ENCODE data around the gene CLSTN2. TPM values are rescaled to one million over a fixed set of nuclear protein-coding genes. Genes with fewer than 3 reads are reported as not detected.

CLSTN2 gene
- total RNA-seq, 1 donor from 2014 or later: not detected

DNA sequence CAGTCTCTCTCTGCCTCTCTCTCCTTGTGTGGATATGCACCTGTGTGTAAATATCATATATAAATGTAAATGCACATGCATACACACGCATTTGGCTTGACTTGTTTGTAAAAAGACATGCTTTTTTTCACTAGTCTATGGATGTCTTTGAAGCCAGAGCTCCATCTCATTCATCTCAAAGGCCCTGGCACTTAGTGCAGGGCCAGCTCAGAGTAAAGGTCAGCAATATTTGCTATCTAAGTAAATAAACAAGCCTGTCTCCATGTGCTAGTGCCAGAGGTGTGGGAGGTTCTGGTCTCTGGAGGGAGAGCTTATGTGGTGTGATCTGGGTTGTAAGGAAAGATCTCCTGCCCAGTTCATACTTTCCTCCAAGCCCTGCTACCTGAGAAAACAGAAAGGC, 5.6 kb downstream of the CLSTN2 start:
- TF ChIP-seq, protein P1, sequence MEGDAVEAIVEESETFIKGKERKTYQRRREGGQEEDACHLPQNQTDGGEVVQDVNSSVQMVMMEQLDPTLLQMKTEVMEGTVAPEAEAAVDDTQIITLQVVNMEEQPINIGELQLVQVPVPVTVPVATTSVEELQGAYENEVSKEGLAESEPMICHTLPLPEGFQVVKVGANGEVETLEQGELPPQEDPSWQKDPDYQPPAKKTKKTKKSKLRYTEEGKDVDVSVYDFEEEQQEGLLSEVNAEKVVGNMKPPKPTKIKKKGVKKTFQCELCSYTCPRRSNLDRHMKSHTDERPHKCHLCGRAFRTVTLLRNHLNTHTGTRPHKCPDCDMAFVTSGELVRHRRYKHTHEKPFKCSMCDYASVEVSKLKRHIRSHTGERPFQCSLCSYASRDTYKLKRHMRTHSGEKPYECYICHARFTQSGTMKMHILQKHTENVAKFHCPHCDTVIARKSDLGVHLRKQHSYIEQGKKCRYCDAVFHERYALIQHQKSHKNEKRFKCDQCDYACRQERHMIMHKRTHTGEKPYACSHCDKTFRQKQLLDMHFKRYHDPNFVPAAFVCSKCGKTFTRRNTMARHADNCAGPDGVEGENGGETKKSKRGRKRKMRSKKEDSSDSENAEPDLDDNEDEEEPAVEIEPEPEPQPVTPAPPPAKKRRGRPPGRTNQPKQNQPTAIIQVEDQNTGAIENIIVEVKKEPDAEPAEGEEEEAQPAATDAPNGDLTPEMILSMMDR (IDR thresholded peaks at IDR 0.05): no peak
- H3K9me3 Mint-ChIP-seq: no peaks in the 10 kb centered on the region
- H3K36me3 Mint-ChIP-seq (ENCODE audit: low read depth): no peaks in the 10 kb centered on the region
- ChIA-PET POLR2A (no interaction called here), CTCF (interaction anchor here (0.9 kb wide), 1 partner anchor 8 kb away, joined by 3 read pairs; no protein-coding TSS in a partner anchor)
- peaks cover 9% of the 10 kb centered on the region for H3K4me1 Mint-ChIP-seq
- intact Hi-C loops (cut with micrococcal nuclease): no loop called here
- DNase-seq (no peak), ATAC-seq (ENCODE audit: low read depth) (no peak)
- no peak overlapping the region for H3K27ac Mint-ChIP-seq
- peaks cover 21% of the 10 kb centered on the region for H3K27me3 Mint-ChIP-seq
- H3K4me3 Mint-ChIP-seq: no peak overlapping the region

DNA sequence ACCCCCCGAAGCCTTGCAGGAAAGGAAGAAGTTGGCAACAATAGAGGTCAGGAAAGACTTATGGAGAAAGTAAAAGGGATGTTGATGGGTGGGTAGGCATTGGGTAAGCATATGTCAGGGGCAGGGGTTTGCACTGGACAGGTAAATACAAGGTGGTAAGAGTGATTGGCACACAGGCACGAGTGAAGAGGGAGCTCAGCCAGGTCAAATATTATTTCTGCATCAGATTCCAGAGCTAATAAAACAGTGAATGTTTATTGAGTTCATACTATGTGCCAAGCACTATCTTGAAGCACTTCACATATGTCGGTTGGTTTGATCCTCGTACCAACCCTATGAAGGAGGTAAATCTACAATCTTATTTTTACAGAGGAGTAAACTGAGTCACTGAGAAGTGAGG, 6.6 kb downstream of the CLSTN2 start:
- Mint-ChIP-seq H3K4me1 (no peaks in the 10 kb centered on the region), H3K27me3 (peaks cover 12% of the 10 kb centered on the region), H3K27ac (no peak overlapping the region), H3K4me3 (no peak overlapping the region), H3K36me3 (ENCODE audit: low read depth) (no peaks in the 10 kb centered on the region), H3K9me3 (no peaks in the 10 kb centered on the region)
- ChIA-PET POLR2A (no interaction called here), CTCF (no interaction called here)
- intact Hi-C loops (cut with micrococcal nuclease): no loop called here
- DNase-seq (no peak), ATAC-seq (ENCODE audit: low read depth) (no peak)
- TF ChIP-seq, protein P1 (IDR thresholded peaks at IDR 0.05): no peak

DNA sequence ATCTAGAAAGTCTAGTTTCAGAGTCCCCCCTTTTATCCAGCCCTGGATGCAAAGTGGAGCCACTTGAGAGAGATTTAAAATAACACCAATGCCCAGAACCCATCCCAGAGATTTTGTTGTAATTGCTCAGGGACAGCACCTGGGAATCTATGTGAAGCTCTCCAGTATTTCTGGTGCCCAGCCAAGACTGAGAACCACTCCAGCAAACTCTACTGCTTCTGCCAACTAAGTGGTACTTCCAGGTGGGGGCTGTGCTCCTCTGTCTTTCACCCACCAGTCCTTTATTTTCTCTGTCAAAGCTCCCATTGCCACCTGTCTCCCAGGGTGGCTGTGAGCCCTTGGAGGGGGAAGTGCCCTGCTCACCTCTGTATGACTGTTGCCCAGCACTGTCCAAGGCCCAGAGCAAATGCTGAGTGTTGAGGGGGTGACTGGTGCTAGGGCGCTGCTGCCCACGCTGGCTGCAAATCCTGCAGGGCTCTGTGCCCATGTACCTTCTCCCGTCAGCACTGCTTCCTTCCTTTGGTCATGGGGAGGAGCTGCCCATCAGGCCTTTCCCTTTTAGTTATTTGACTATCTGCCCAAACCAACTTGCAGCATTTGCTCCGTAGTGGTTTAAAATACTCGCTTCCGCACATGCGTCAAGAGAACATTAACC, 9.4 kb downstream of the CLSTN2 start:
- ATAC-seq (ENCODE audit: low read depth): no peak
- no peaks in the 10 kb centered on the region for H3K27me3 Mint-ChIP-seq
- no peaks in the 10 kb centered on the region for H3K4me1 Mint-ChIP-seq
- H3K9me3 Mint-ChIP-seq: no peaks in the 10 kb centered on the region
- H3K4me3 Mint-ChIP-seq: no peak overlapping the region
- TF ChIP-seq, protein P1 (IDR thresholded peaks at IDR 0.05): no peak
- CTCF ChIA-PET: no interaction called here
- H3K27ac Mint-ChIP-seq: no peak overlapping the region
- DNase-seq: no peak
- intact Hi-C loops (cut with micrococcal nuclease): no loop called here
- POLR2A ChIA-PET: no interaction called here
- H3K36me3 Mint-ChIP-seq (ENCODE audit: low read depth): no peaks in the 10 kb centered on the region

DNA sequence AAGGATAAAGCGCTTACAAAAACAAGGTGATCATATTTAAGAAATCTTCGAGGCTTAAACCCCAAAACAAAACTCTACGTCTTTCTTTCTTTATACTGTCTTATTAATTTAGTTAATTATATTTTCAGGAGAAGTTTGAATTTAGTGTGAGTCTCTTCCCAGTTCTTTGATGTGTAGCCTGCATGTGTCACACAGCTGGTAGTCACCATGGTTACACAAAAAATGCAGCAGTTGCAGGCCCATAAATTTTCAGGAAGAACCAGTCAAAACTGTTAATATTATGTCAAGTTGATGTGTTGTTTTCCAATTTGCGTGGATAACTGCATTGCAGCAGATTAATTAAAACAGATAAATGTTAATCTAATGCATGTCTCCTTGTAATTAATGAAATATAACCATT, 10.4 kb downstream of the CLSTN2 start:
- POLR2A ChIA-PET: no interaction called here
- DNase-seq: no peak
- Mint-ChIP-seq H3K27ac (no peak overlapping the region), H3K4me1 (no peaks in the 10 kb centered on the region), H3K4me3 (no peak overlapping the region), H3K36me3 (ENCODE audit: low read depth) (no peaks in the 10 kb centered on the region), H3K9me3 (no peaks in the 10 kb centered on the region), H3K27me3 (no peaks in the 10 kb centered on the region)
- intact Hi-C loops (cut with micrococcal nuclease): no loop called here
- CTCF ChIA-PET: no interaction called here
- ATAC-seq (ENCODE audit: low read depth): no peak
- TF ChIP-seq, protein P1 (IDR thresholded peaks at IDR 0.05): no peak

DNA sequence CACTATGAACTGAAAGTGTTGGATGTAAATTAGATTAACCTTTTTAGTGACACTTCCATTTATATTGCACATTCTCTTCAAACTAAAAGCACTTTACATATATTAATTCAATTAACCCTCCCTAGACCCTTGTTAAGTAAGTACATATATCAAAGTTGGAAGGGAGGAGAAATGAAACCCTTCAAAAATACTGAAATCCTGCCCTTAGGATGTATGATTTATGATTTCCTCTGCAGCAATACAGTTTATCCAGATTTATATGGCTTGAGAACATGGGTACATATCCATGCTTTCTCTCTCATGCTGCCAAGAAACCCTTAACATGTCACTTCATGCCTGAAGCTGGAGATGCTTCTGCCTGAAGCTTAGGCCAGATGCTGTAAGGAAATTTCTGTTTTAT, 11.0 kb downstream of the CLSTN2 start:
- ATAC-seq (ENCODE audit: low read depth) (no peak), DNase-seq (no peak)
- TF ChIP-seq, protein P1 (IDR thresholded peaks at IDR 0.05): no peak
- POLR2A ChIA-PET: no interaction called here
- intact Hi-C loops (cut with micrococcal nuclease): no loop called here
- Mint-ChIP-seq H3K36me3 (ENCODE audit: low read depth) (no peaks in the 10 kb centered on the region), H3K9me3 (no peaks in the 10 kb centered on the region), H3K4me3 (no peak overlapping the region), H3K27ac (no peak overlapping the region), H3K4me1 (no peaks in the 10 kb centered on the region), H3K27me3 (no peaks in the 10 kb centered on the region)
- CTCF ChIA-PET: no interaction called here

Data from activated B cell treated with CpG ODN at 0.5 μM for 24 hours (primary cell).